Rectal smooth muscle tissue (tissue), 1 donor: Measurements from ENCODE around the gene ZSCAN26.

Experiments used
- H3K27ac ChIP-seq: one replicate; pipeline ENCODE4 v1.7.0; 2013; ENCODE audit warnings: low read depth, low read length, inconsistent platforms
- H3K27me3 ChIP-seq: one replicate; pipeline ENCODE4 v1.7.0; 2013; ENCODE audit warnings: low read length; ENCODE audit not compliant: control insufficient read depth, insufficient read depth
- H3K36me3 ChIP-seq: one replicate; pipeline ENCODE4 v1.7.0; 2013; ENCODE audit warnings: low read length; ENCODE audit not compliant: control insufficient read depth, insufficient read depth
- H3K4me1 ChIP-seq: one replicate; pipeline ENCODE4 v1.7.0; 2013; ENCODE audit warnings: low read length; ENCODE audit not compliant: control insufficient read depth, insufficient read depth
- H3K4me3 ChIP-seq: one replicate; pipeline ENCODE4 v1.7.0; 2013; ENCODE audit warnings: low read length
- H3K9ac ChIP-seq: one replicate; pipeline ENCODE4 v1.7.0; 2013; ENCODE audit warnings: low read length

ZSCAN26 gene

GRCh38 chr6:28266962-28267694 is at the start of gene ZSCAN26:
Gene ZSCAN26 (plus strand): TSS chr6:28267143. CDS start chr6:28271920, 4,777 bp downstream.
- peak within 1 kb of the TSS; percentile 93 for H3K27ac ChIP-seq
- H3K36me3 ChIP-seq, result peaks cover 1% of the 10 kb centered on the region
- H3K4me1 ChIP-seq, result peaks cover 11% of the 10 kb centered on the region
- H3K9ac ChIP-seq, result peak within 1 kb of the TSS; percentile 47
- H3K4me3 ChIP-seq, result peak within 1 kb of the TSS; percentile 95
- no peaks in the 10 kb centered on the region for H3K27me3 ChIP-seq

DNA sequence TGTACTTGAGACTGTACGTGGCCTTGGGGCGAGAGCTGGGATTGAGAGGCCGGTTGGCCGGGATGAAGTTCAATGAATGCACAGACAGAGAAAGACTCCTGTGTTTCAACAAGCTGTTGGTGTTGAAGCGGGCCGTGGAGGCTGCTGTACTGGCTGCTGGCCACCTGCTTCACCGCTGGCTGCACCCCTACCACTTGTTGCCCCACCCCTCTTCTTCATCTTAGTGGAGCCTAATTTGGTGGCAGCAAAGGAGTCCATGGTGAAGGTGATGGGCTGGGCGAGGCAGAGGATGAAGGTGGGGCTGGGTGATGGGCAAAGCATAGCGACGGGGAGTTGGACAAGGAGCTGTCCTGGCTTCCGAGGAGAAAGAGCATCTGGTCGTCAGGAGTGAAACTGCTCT is 49.1 kb upstream of the ZSCAN26 start:
- Histone ChIP-seq H3K4me3 (no peak overlapping the region), H3K36me3 (no peaks in the 10 kb centered on the region), H3K4me1 (peaks cover 2% of the 10 kb centered on the region)

DNA sequence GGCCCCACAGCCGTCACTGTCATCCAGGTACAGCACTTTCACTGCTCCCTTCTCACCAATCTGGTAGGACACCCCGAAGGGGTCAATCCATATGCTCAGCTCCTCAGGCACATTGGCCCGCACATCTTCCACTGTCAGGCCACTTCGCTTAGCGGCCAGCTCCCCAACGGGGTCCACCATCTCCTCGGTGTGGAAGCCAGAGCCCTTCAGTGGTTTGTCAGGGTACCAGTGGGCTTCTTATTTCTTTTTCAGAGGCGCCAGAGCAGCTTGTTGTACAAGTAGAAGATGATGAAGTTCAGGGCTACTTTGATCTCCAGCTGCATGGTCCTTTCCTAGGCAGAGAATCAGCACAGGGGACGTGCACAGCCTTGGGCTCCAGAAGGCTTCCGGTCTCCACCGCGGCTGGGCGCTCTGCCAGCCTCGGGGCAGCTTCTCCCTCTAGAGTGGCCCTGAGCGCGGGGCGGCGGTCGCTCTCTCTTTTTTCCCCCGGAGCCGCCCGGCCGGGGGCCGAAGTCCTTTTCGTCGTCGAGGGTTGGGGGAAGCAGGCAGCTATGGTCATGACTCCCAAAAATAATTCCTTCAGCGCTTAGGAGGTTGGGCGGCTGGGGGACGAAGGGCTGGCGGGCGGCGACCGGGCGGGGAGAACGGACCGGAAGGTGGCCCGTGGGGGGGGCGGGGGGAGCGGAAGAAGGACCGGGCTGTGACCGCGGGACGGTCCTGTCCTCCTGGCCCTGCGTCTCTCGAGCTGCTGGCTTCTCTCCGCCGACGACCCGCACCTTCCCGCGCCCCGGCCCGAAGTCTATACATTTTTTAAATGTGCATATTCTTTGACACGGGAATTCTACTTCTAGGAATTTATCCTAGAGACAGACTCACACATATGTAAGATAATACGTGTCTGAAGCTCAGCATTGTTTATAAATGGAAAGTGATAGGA is 48.4 kb upstream of the ZSCAN26 start:
- Histone ChIP-seq H3K27me3 (no peaks in the 10 kb centered on the region), H3K27ac (no peak overlapping the region), H3K36me3 (no peaks in the 10 kb centered on the region), H3K4me1 (peaks cover 2% of the 10 kb centered on the region), H3K4me3 (peak overlapping the region; percentile 66), H3K9ac (no peak overlapping the region)

More for the DNA sequence above, 49.1 kb upstream of the ZSCAN26 start:
- Histone ChIP-seq H3K27me3 (no peaks in the 10 kb centered on the region), H3K9ac (no peak overlapping the region), H3K27ac (no peak overlapping the region)

DNA sequence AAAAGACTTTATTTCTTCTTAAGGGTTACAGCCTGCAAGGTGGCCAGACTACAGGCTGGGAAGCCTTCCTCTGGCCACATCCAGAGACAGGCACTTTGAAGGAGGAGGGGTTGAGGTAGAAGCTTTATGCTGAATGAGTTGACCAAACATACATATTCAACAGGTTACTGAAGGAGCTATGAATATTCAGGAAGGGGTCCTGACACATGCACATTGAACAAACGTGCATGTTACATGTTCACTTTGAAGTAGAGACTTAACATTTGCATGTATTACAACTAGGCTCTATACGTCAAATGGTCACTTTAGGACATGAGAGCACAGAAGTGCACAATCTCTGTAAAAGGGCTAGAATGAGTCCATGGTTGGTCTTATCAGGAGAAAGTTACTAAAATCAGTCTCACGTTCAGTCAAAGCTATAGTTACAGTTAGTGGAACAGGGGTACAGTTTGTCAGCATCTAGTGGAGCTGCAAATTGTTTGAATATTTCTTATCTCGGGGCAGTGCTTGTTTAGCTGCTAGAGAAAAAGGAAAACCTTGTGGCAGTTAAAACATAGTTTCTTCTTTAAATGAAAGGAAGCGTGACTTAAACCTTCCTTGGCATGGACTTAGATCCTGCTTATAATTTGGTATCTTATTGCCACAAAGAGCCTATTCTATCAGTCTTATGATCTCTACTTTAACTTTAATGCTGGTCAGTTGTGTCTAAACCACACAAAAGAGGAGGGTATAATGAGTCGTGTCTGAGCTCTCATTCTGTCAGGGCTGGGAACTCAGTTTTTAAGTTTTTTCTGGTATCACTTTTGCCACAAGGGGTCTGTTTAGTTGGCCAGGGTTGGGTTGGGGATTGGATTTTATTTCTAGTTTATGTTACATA is 46.4 kb upstream of the ZSCAN26 start:
- Histone ChIP-seq H3K4me1 (peaks cover 2% of the 10 kb centered on the region), H3K4me3 (no peak overlapping the region), H3K9ac (no peak overlapping the region), H3K36me3 (no peaks in the 10 kb centered on the region), H3K27me3 (no peaks in the 10 kb centered on the region), H3K27ac (no peak overlapping the region)

DNA sequence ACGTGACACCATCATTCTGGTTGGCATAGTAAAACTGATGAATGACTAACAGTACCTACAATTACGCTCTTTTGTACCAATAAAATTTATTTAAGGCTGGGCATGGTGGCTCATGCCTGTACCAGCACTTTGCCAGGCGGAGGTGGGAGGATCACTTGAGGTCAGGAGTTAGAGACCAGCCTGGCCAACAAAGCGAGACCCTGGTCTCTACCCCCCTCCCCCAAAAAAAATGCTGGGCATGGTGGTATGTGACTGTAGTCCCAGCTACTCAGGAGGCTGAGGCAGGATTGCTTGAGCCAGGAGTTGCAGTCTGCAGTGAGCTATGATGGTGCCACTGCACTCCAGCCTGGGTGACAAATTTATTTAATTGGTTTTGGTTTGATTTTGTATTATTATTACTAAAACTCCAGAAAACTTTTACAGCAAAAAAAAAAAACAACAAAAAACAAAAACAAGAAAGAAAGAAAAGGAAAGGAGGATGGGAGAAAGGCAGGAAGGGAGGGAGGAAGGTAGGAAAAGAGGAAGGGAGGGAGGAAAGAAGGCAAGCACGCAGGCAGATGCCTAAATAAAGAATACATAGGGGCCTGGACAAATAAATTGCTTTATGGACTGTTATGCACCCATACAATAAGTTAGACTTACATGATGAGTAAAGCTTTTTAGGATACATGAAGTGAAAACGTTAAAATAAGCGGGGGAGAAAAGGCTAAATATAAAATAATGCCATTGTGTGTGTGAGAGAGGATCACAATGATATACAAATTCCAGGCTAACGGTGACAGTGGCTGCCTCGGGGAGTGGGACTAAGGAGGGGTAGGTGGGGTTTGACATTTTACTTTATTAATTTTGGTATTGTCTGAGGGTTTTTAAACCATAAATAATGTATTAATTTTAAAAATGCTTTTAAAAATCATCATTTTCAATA is 42.5 kb upstream of the ZSCAN26 start:
- Histone ChIP-seq H3K4me1 (no peaks in the 10 kb centered on the region), H3K27me3 (no peaks in the 10 kb centered on the region), H3K9ac (no peak overlapping the region), H3K36me3 (peaks cover 7% of the 10 kb centered on the region), H3K4me3 (peak overlapping the region; percentile 85), H3K27ac (peak overlapping the region; percentile 84)

GRCh38 chr6:28225056-28225834 is 41.7 kb upstream of the ZSCAN26 start, which contains the start of gene ZSCAN9:
Gene ZSCAN9 (plus strand): TSS chr6:28225275. CDS start chr6:28227085, 1,810 bp downstream.
- H3K9ac ChIP-seq, result peak within 1 kb of the TSS; percentile 53
- peak within 1 kb of the TSS; percentile 85 for H3K4me3 ChIP-seq
- peaks cover 7% of the 10 kb centered on the region for H3K36me3 ChIP-seq
- H3K27ac ChIP-seq, result peak within 1 kb of the TSS; percentile 84
- H3K27me3 ChIP-seq, result no peaks in the 10 kb centered on the region
- H3K4me1 ChIP-seq, result no peaks in the 10 kb centered on the region

- Histone ChIP-seq H3K9ac (no peak overlapping the region), H3K36me3 (peaks cover 7% of the 10 kb centered on the region), H3K4me3 (no peak overlapping the region), H3K4me1 (no peaks in the 10 kb centered on the region), H3K27ac (no peak overlapping the region), H3K27me3 (no peaks in the 10 kb centered on the region)
Measured at GRCh38 chr6:28226460-28226859, 40.5 kb upstream of the ZSCAN26 start.

DNA sequence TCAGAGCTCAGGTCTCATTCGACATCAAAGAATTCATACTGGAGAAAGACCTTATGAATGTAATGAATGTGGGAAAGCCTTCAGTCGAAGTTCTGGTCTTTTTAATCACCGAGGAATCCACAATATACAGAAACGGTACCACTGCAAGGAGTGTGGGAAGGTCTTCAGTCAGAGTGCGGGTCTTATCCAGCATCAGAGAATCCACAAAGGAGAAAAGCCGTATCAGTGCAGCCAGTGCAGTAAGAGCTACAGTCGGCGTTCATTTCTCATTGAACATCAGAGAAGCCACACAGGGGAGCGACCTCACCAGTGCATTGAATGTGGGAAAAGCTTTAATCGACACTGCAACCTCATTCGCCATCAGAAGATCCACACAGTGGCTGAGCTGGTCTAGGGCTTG is 34.2 kb upstream of the ZSCAN26 start:
- no peak overlapping the region for H3K4me3 ChIP-seq
- no peak overlapping the region for H3K9ac ChIP-seq
- no peak overlapping the region for H3K27ac ChIP-seq
- no peaks in the 10 kb centered on the region for H3K27me3 ChIP-seq
- H3K36me3 ChIP-seq, result peaks cover 12% of the 10 kb centered on the region
- H3K4me1 ChIP-seq, result no peaks in the 10 kb centered on the region

DNA sequence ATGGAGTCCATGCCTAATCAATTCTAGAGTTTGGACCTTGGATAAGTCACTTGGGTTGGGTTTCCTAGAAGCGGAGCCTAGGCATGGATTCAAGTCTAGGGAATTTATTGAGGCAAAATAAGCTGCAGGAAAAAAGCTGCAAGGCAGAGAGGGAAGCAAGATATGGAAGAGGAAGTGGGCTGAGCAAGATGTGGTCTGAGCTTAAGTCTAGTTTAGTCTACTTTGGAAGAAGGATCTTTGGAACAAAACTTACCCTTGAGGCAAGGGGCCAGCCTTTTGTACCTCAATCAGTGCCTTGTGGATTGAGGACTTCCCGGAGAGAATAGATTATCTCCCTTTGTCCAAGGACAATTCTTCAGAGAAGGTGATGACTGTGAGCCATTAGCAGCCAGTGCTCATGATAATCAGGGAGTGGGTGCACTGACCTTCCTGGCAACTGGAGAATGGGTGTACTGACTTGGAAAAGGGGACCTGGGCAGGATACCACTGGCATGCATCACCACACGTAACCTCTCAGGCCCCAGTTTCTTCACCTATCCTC is 31.0 kb upstream of the ZSCAN26 start:
- no peak overlapping the region for H3K9ac ChIP-seq
- H3K27me3 ChIP-seq, result no peaks in the 10 kb centered on the region
- no peak overlapping the region for H3K27ac ChIP-seq
- no peak overlapping the region for H3K4me3 ChIP-seq
- H3K4me1 ChIP-seq, result no peaks in the 10 kb centered on the region
- H3K36me3 ChIP-seq, result peaks cover 11% of the 10 kb centered on the region

DNA sequence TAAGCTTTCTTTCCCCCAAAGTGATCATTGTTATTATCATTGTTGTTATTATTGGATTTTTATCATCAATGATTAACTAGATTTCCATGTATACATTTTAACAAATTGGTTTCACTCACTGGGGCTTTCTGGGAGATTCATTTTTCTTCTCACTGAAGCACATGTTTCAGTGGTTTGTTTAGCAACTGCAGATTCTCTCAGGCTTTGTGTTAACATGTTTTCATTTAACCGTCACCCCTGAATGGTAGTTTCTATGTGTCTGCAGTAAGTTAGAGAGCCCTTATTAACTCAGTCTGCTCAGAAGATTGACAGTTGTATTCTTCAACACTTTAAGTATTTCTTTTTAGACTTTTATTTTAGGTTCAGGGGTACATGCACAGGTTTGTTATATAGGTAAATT is 27.3 kb upstream of the ZSCAN26 start:
- no peaks in the 10 kb centered on the region for H3K4me1 ChIP-seq
- no peak overlapping the region for H3K27ac ChIP-seq
- H3K9ac ChIP-seq, result no peak overlapping the region
- H3K4me3 ChIP-seq, result no peak overlapping the region
- peaks cover 3% of the 10 kb centered on the region for H3K36me3 ChIP-seq
- no peaks in the 10 kb centered on the region for H3K27me3 ChIP-seq
